GM18511 (cell line): Measurements from ENCODE around the gene CFAP46.

Experiments used
- ATAC-seq: cut with Tn5 transposase; IDR thresholded peaks from one replicate; pipeline ENCODE4 v1.9.1; 2021; ENCODE audit warnings: mild to moderate bottlenecking, moderate library complexity; ENCODE audit not compliant: unreplicated experiment

The CFAP46 gene

GRCh38 chr10:132869621-132870020 is 72.7 kb downstream of the CFAP46 start:
- no peak for ATAC-seq

GRCh38 chr10:132868995-132869394 is 73.4 kb downstream of the CFAP46 start:
- no peak for ATAC-seq

GRCh38 chr10:132867801-132868644 is 74.3 kb downstream of the CFAP46 start:
- no peak for ATAC-seq

- ATAC-seq: no peak
These were observed 75.6 kb downstream of the CFAP46 start for GRCh38 chr10:132866601-132867381.

- ATAC-seq: no peak
These were observed 76.3 kb downstream of the CFAP46 start for GRCh38 chr10:132865851-132866600.

GRCh38 chr10:132865171-132865631 is 77.2 kb downstream of the CFAP46 start:
- no peak for ATAC-seq

- no peak for ATAC-seq
These were observed 79.6 kb downstream of the CFAP46 start for GRCh38 chr10:132862485-132863420.

GRCh38 chr10:132861884-132862461 is 80.4 kb downstream of the CFAP46 start:
- ATAC-seq: no peak

GRCh38 chr10:132861116-132861691 is 81.2 kb downstream of the CFAP46 start:
- ATAC-seq: no peak

GRCh38 chr10:132860532-132860931 is 81.8 kb downstream of the CFAP46 start:
- ATAC-seq: no peak

GRCh38 chr10:132859084-132859855 is 83.1 kb downstream of the CFAP46 start:
- no peak for ATAC-seq

GRCh38 chr10:132858121-132859081 is 84.0 kb downstream of the CFAP46 start:
- no peak for ATAC-seq

GRCh38 chr10:132856869-132857524 is 85.4 kb downstream of the CFAP46 start:
- ATAC-seq: no peak

GRCh38 chr10:132855889-132856288 is 86.5 kb downstream of the CFAP46 start:
- ATAC-seq: no peak

- no peak for ATAC-seq
These were observed 90.9 kb downstream of the CFAP46 start for GRCh38 chr10:132851451-132851850.

GRCh38 chr10:132850896-132851295 is 91.5 kb downstream of the CFAP46 start:
- ATAC-seq: no peak

- no peak for ATAC-seq
These were observed 92.1 kb downstream of the CFAP46 start for GRCh38 chr10:132850246-132850645.
